ENCODE results near the gene ABHD12. TPM values are rescaled to one million over a fixed set of nuclear protein-coding genes. Genes with fewer than 3 reads are reported as not detected.
A peak's percentile ranks its signal among the peaks of the same experiment; 100 is the strongest.

Gene ABHD12
- total RNA-seq, 3 donors from 2014 or later, result 26.9 to 67.7 (median 53.4) TPM

DNA sequence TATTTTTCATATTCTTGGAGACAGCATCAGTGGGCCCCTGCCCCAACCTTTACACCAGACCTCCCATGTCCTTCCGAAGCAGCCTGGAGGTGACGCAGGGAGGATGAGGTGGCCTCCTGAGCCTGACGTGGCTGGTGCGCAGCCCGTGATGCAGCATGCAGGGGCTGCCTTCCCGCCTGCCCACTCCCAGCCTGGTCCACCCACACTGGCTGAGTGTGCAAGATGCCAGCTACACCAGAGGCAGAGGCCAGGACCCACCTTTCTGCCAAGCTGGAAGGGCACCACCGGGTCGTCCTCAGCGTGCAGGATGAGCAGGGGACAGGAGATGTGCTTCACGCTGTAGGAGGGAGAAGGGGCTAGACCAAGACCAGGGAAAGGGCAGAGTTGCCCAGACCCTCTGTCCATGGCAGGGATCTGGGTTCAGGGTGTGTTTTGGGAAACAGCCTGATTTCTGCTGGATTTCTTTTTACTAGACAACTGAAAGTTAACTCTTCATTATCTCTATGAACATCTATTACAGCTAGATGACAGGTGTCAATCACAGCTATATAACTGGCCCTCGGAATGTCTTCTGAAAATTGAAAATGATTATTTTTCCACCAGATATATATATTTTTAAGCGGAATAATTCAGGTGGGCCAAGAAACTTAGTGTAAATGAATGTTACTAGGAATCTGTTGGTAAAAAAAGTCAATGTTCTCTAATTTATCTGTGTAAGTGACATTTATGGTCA is 87.2 kb downstream of the ABHD12 start:
- DNase-seq (ENCODE audit: low spot score in 2 of 2), result no peak
- no peaks in the 10 kb centered on the region for H3K36me3 ChIP-seq
- H3K9me3 ChIP-seq, result no peaks in the 10 kb centered on the region
- H3K4me1 ChIP-seq, result no peaks in the 10 kb centered on the region
- intact Hi-C loops (cut with DNase I; ENCODE audit: low total_unique reads), result no loop called here
- no peak overlapping the region for H3K27ac ChIP-seq
- no peak overlapping the region for H3K4me3 ChIP-seq
- no peak for TF ChIP-seq POLR2AphosphoS5 (IDR thresholded peaks at IDR 0.05)
- TF ChIP-seq POLR2A (IDR thresholded peaks at IDR 0.05), result no peak
- no peak for TF ChIP-seq CTCF (IDR thresholded peaks at IDR 0.05)
- no peaks in the 10 kb centered on the region for H3K27me3 ChIP-seq

DNA sequence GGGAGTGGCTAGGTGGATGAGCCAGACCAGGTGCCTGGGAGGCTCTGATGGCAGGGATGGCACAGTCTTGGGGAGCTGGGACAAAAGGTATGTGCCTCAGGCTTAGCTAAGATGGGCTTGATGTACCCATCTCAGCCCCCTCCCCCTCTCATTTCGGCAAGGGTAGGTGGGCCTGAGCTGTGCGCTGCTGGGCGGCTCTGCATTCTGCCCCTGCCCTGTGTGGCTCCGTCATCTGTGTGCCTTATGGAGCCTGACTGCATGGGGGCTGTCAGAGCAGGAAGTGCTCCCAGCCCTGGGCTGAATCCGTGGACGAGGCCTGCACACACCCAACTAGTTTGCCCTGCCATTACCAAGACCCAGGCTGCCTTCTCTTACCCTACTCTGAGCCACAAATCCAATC is 88.0 kb downstream of the ABHD12 start:
- H3K9me3 ChIP-seq, result no peaks in the 10 kb centered on the region
- H3K4me1 ChIP-seq, result no peaks in the 10 kb centered on the region
- no peaks in the 10 kb centered on the region for H3K27me3 ChIP-seq
- no peak for DNase-seq (ENCODE audit: low spot score in 2 of 2)
- no peak overlapping the region for H3K4me3 ChIP-seq
- TF ChIP-seq CTCF (IDR thresholded peaks at IDR 0.05) (no peak), POLR2AphosphoS5 (IDR thresholded peaks at IDR 0.05) (no peak), POLR2A (IDR thresholded peaks at IDR 0.05) (no peak)
- intact Hi-C loops (cut with DNase I; ENCODE audit: low total_unique reads), result no loop called here
- H3K36me3 ChIP-seq, result no peaks in the 10 kb centered on the region
- peak overlapping the region in 1 of 2 donors; percentile 33 for H3K27ac ChIP-seq

- DNase-seq (ENCODE audit: low spot score in 2 of 2), result no peak
- no peaks in the 10 kb centered on the region for H3K27me3 ChIP-seq
- H3K27ac ChIP-seq, result peak overlapping the region; percentile 11 to 23
- TF ChIP-seq POLR2A (IDR thresholded peaks at IDR 0.05) (no peak), POLR2AphosphoS5 (IDR thresholded peaks at IDR 0.05) (no peak), CTCF (IDR thresholded peaks at IDR 0.05) (no peak)
- no peaks in the 10 kb centered on the region for H3K9me3 ChIP-seq
- no peaks in the 10 kb centered on the region for H3K4me1 ChIP-seq
- intact Hi-C loops (cut with DNase I; ENCODE audit: low total_unique reads), result no loop called here
- H3K36me3 ChIP-seq, result no peaks in the 10 kb centered on the region
- H3K4me3 ChIP-seq, result no peak overlapping the region
Observed at GRCh38 chr20:25301357-25301920, 89.2 kb downstream of the ABHD12 start.

DNA sequence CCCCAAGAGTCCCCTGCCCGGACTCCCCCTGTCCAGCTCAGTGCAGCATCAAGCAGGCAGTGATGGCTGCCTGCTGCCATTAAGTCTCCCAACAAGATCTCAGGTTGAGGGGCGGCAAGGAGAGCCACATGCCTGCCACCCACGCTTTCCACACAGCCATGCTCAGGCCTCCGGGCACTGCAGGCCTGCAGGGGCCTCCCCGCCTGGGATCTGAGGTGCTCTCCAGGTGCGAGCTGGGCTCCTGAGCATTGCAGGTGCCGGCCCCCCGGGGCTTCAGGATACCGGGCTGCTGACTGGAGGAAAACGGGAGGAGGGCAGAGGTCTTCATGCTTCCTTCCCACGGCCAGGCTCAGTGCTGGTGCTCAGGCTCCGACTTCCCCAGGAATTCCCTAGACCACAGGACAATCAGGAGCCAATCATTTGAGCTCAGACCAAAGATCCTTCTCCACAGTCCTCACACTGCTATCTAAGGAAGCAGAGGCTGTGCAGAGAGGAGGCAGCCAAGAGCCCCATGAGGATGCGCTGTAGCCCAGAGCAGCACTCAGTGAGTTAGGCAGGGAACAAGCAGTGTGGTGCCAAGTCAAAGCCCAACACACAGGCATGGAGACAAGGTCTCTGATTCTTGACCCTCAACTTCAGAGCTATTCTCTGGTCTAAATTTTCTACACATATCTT is 90.0 kb downstream of the ABHD12 start:
- TF ChIP-seq CTCF (IDR thresholded peaks at IDR 0.05) (no peak), POLR2AphosphoS5 (IDR thresholded peaks at IDR 0.05) (no peak)
- Histone ChIP-seq H3K36me3 (no peaks in the 10 kb centered on the region), H3K27ac (peak overlapping the region in 1 of 2 donors; percentile 4), H3K9me3 (no peaks in the 10 kb centered on the region), H3K27me3 (no peaks in the 10 kb centered on the region), H3K4me3 (no peak overlapping the region), H3K4me1 (no peaks in the 10 kb centered on the region)
- intact Hi-C loops (cut with DNase I; ENCODE audit: low total_unique reads), result no loop called here
- DNase-seq (ENCODE audit: low spot score in 2 of 2), result no peak

DNA sequence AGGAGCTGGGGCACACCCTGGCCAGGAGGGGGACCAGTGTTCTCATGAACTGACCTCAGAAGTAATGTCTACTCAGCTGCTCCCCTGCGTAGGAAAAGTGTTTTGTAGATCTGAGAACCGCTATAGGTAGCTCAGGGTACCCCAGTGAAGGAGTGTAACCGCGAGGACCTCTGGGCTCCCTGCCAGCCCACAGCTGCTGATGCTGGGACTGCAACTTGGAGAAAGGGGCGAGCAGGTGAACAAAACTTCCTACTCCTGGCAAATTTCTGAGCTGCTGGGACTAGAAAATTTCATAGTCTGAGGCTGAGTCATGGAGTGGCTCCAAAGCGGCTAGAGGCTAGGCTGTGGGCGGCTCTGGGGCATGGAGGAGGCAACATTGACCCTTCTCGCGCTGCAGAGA is 90.8 kb downstream of the ABHD12 start:
- no peaks in the 10 kb centered on the region for H3K9me3 ChIP-seq
- no peak for DNase-seq (ENCODE audit: low spot score in 2 of 2)
- H3K27ac ChIP-seq, result no peak overlapping the region
- H3K4me3 ChIP-seq, result no peak overlapping the region
- TF ChIP-seq POLR2AphosphoS5 (IDR thresholded peaks at IDR 0.05) (no peak), CTCF (IDR thresholded peaks at IDR 0.05) (no peak), POLR2A (IDR thresholded peaks at IDR 0.05) (no peak)
- H3K4me1 ChIP-seq, result no peaks in the 10 kb centered on the region
- H3K36me3 ChIP-seq, result no peaks in the 10 kb centered on the region
- intact Hi-C loops (cut with DNase I; ENCODE audit: low total_unique reads), result loop anchor here (10.0 kb wide), 1 partner anchor 95 kb away; the partner anchor contains the start of gene ABHD12
- no peaks in the 10 kb centered on the region for H3K27me3 ChIP-seq
